OCI-LY7 (cell line): Measurements from ENCODE around the gene TMEM154. TPM values are rescaled to one million over a fixed set of nuclear protein-coding genes. Genes with fewer than 3 reads are reported as not detected.

Experiments
- BruUV-seq: library from RNA; stranded (reverse); fragments of 400-500 nt; replicated peaks from 2 replicates; lab custom pipeline; 2021; lab: Mats Ljungman, UMichigan
- CTCF ChIA-PET: fragments of 300-600 bp; sonication (Branson Sonifier 250); formaldehyde crosslinking; loops from one replicate; lab custom pipeline; 2022; ENCODE audit warnings: antibody characterized with exemption; ENCODE audit not compliant: unreplicated experiment; lab: Charles Lee
- POLR2A ChIA-PET: fragments of 300-600 bp; sonication (Branson Sonifier 250); formaldehyde crosslinking; loops from one replicate; lab custom pipeline; 2022; ENCODE audit warnings: antibody characterized with exemption; lab: Charles Lee
- DNase-seq: peaks from one replicate; pipeline ENCODE4 v3.0.0-alpha.2; 2015; ENCODE audit warnings: low spot score
- H2AFZ ChIP-seq: fragments of 200-600 bp; sonication (generic), shearing (Covaris generic); 2 replicates; pipeline ENCODE4 v1.6.1; 2014; ENCODE audit warnings: mild to moderate bottlenecking, antibody characterized with exemption, low read length, moderate library complexity
- H3K27ac ChIP-seq: fragments of 200-600 bp; sonication (generic); 2 replicates; pipeline ENCODE4 v1.5.1; 2014; ENCODE audit warnings: mixed run types, low read depth, mild to moderate bottlenecking, moderate library complexity, low read length, inconsistent platforms; ENCODE audit not compliant: poor library complexity, severe bottlenecking
- H3K36me3 ChIP-seq: fragments of 200-600 bp; sonication (generic); 2 replicates; pipeline ENCODE4 v1.6.1; 2014; ENCODE audit warnings: mild to moderate bottlenecking, antibody characterized with exemption, low read length, moderate library complexity, mixed read lengths; ENCODE audit not compliant: insufficient read depth
- H3K4me1 ChIP-seq: fragments of 200-600 bp; sonication (generic); 2 replicates; pipeline ENCODE4 v1.5.1; 2014; ENCODE audit warnings: mild to moderate bottlenecking, low read length; ENCODE audit not compliant: insufficient read depth, poor library complexity, severe bottlenecking
- H3K4me2 ChIP-seq: fragments of 200-600 bp; sonication (generic); 2 replicates; pipeline ENCODE4 v1.6.1; 2014; ENCODE audit warnings: mild to moderate bottlenecking, low read length
- H3K4me3 ChIP-seq: fragments of 200-600 bp; sonication (generic); 2 replicates; pipeline ENCODE4 v1.5.1; 2014; ENCODE audit warnings: mild to moderate bottlenecking, low read depth, low read length; ENCODE audit not compliant: poor library complexity, severe bottlenecking
- H3K79me2 ChIP-seq: fragments of 200-600 bp; sonication (generic); 2 replicates; pipeline ENCODE4 v1.6.1; 2016; ENCODE audit warnings: low read depth, mild to moderate bottlenecking, low read length, moderate library complexity, mixed read lengths; ENCODE audit not compliant: insufficient read depth
- H3K9me2 ChIP-seq: fragments of 200-600 bp; sonication (generic); 2 replicates; pipeline ENCODE4 v1.6.1; 2016; ENCODE audit warnings: mild to moderate bottlenecking, low read length, mixed read lengths; ENCODE audit not compliant: insufficient read depth
- H3K9me3 ChIP-seq: fragments of 200-600 bp; sonication (generic); 2 replicates; pipeline ENCODE4 v1.6.1; 2014; ENCODE audit warnings: mild to moderate bottlenecking, mixed run types, low read length, mixed read lengths
- H4K20me1 ChIP-seq: fragments of 200-600 bp; sonication (generic); 2 replicates; pipeline ENCODE4 v1.6.1; 2014; ENCODE audit warnings: mild to moderate bottlenecking, antibody characterized with exemption, low read length, moderate library complexity, mixed read lengths; ENCODE audit not compliant: insufficient read depth
- CTCF ChIP-seq: fragments of 200-600 bp; sonication (generic); conservative IDR thresholded peaks from 2 replicates; pipeline ENCODE4 v1.5.1; 2014; ENCODE audit warnings: mild to moderate bottlenecking, antibody characterized with exemption, low read length, moderate library complexity, mixed read lengths
- EZH2phosphoT487 ChIP-seq: fragments of 200-600 bp; sonication (generic); IDR thresholded peaks from 2 replicates; pipeline ENCODE4 v1.6.1; 2018; ENCODE audit warnings: low read depth, borderline replicate concordance, mild to moderate bottlenecking, mixed run types, antibody characterized with exemption, low read length, moderate library complexity, mixed read lengths
- intact Hi-C: fragments of 100-400 bp; cut with micrococcal nuclease; formaldehyde crosslinking; loops from one replicate; pipeline ENCODE4 v1.10.0; 2022; ENCODE audit not compliant: unreplicated experiment
- total RNA-seq, 2 experiments: library from RNA; depleted of rRNA in 1 of 2; stranded (reverse); fragments of >200 nt in 1 of 2; shearing (Covaris generic) in 1 of 2; gene quantifications; 2 replicates each; pipeline ENCODE4 v1.2.3, GENCODE V29; 2014 to 2022

TMEM154 gene
- total RNA-seq, 2 experiments from 2014 or later: 17.6 to 59.6 TPM

GRCh38 chr4:152687974-152688599 lies 8.3 kb upstream of the TMEM154 start:
- Histone ChIP-seq H3K79me2 (no peaks in the 10 kb centered on the region), H3K27ac (no peak overlapping the region), H3K4me3 (no peak overlapping the region), H3K4me2 (no peak overlapping the region), H3K9me3 (no peaks in the 10 kb centered on the region), H3K9me2 (no peaks in the 10 kb centered on the region), H3K36me3 (no peaks in the 10 kb centered on the region), H4K20me1 (no peaks in the 10 kb centered on the region), H3K4me1 (peaks cover 24% of the 10 kb centered on the region), H2AFZ (no peak overlapping the region)
- CTCF ChIA-PET: interaction anchor here (0.6 kb wide), 1 partner anchor 40 kb away, joined by 3 read pairs; no protein-coding TSS in a partner anchor
- POLR2A ChIA-PET: interaction anchor here (0.7 to 1.8 kb wide), 4 partner anchors 10 to 33 kb away, joined by 3 to 6 read pairs (median 4); no protein-coding TSS in a partner anchor
- TF ChIP-seq EZH2phosphoT487: no peak
- TF ChIP-seq CTCF: no peak
- intact Hi-C loops: no loop called here
- no TSS peak for BruUV-seq
- no peak for DNase-seq

GRCh38 chr4:152686452-152687013 lies 6.7 kb upstream of the TMEM154 start:
- Histone ChIP-seq H3K4me2 (no peak overlapping the region), H3K79me2 (no peaks in the 10 kb centered on the region), H3K4me3 (no peak overlapping the region), H4K20me1 (no peaks in the 10 kb centered on the region), H3K36me3 (no peaks in the 10 kb centered on the region), H3K4me1 (peaks cover 34% of the 10 kb centered on the region), H3K27ac (no peak overlapping the region), H3K9me3 (no peaks in the 10 kb centered on the region), H3K9me2 (no peaks in the 10 kb centered on the region), H2AFZ (no peak overlapping the region)
- no TSS peak for BruUV-seq
- intact Hi-C loops: no loop called here
- DNase-seq: no peak
- POLR2A ChIA-PET: interaction anchor here (1.8 kb wide), 1 partner anchor 8 kb away, joined by 6 read pairs; no protein-coding TSS in a partner anchor
- CTCF ChIA-PET: no interaction called here
- TF ChIP-seq EZH2phosphoT487: no peak
- no peak for TF ChIP-seq CTCF

GRCh38 chr4:152684587-152684986 lies 4.8 kb upstream of the TMEM154 start:
- POLR2A ChIA-PET: interaction anchor here (0.5 to 1.9 kb wide), 6 partner anchors 8 to 233 kb away, joined by 3 to 5 read pairs (median 4); no protein-coding TSS in a partner anchor
- no peaks in the 10 kb centered on the region for H3K9me2 ChIP-seq
- H3K79me2 ChIP-seq: no peaks in the 10 kb centered on the region; the same call in 1 of the 2 replicates
- TF ChIP-seq CTCF (no peak), EZH2phosphoT487 (no peak)
- no peak for DNase-seq
- no peak overlapping the region for H3K4me2 ChIP-seq
- H3K4me3 ChIP-seq: no peak overlapping the region
- no peaks in the 10 kb centered on the region for H4K20me1 ChIP-seq
- no peaks in the 10 kb centered on the region for H3K9me3 ChIP-seq
- intact Hi-C loops: no loop called here
- H3K27ac ChIP-seq: no peak overlapping the region
- no peak overlapping the region for H2AFZ ChIP-seq
- peaks cover 43% of the 10 kb centered on the region for H3K4me1 ChIP-seq
- no TSS peak for BruUV-seq
- no peaks in the 10 kb centered on the region for H3K36me3 ChIP-seq
- CTCF ChIA-PET: no interaction called here
